Prostate gland (tissue), 2 donors: ENCODE data around the gene SEMA7A. TPM values are rescaled to one million over a fixed set of nuclear protein-coding genes. Genes with fewer than 3 reads are reported as not detected.

ENCODE experiments used
- DNase-seq: peaks from one replicate; pipeline ENCODE4 v3.0.0-alpha.2; 2019; ENCODE audit warnings: low spot score
- H3K27ac ChIP-seq, 2 donors: fragments of 200-600 bp; sonication (generic); 2 replicates each; pipeline ENCODE4 v1.5.1; 2017 to 2019
- H3K27me3 ChIP-seq: fragments of 200-600 bp; sonication (generic); replicated peaks from 2 replicates; pipeline ENCODE4 v1.5.1; 2019; ENCODE audit not compliant: insufficient read depth
- H3K36me3 ChIP-seq, 2 donors: fragments of 200-600 bp; sonication (generic); 1 replicate in 1 of 2; 2 replicates in 1 of 2; pipeline versions ENCODE4 v1.5.1 to v1.8.1; 2017 to 2019
- H3K4me1 ChIP-seq: fragments of 200-600 bp; sonication (generic); replicated peaks from 2 replicates; pipeline ENCODE4 v1.5.1; 2019
- H3K4me3 ChIP-seq, 2 donors: fragments of 200-600 bp; sonication (generic); 2 replicates each; pipeline ENCODE4 v1.5.1; 2017 to 2019
- H3K9me3 ChIP-seq: fragments of 200-600 bp; sonication (generic); 2 replicates; pipeline ENCODE4 v1.5.1; 2017
- POLR2A ChIP-seq: fragments of 450-650 bp; IDR thresholded peaks from one replicate; pipeline ENCODE4 v1.6.1; 2016; ENCODE audit warnings: antibody characterized with exemption, mild to moderate bottlenecking
- POLR2AphosphoS5 ChIP-seq: sonication (generic); formaldehyde crosslinking; IDR thresholded peaks from one replicate; pipeline ENCODE4 v1.6.1; 2017; ENCODE audit warnings: antibody characterized with exemption
- WGBS: methylation state at CpG from one replicate; pipeline ENCODE4 v1.1.5; 2018; 5-methylcytosine and 5-hydroxymethylcytosine counted together
- intact Hi-C: fragments of 100-400 bp; cut with DNase I; formaldehyde crosslinking; loops from one replicate; pipeline ENCODE4 v1.14.2; 2022
- total RNA-seq, 2 donors: library from RNA; depleted of rRNA; stranded (reverse); fragments of >200 nt; gene quantifications; one replicate each; pipeline ENCODE4 v1.1.0, GENCODE V29; 2016
- TF ChIP-seq, protein P1 (sequence below), 4 experiments: fragments of 200-600 bp in 2 of 4; fragments of 450-650 bp in 2 of 4; sonication (generic) in 2 of 4; IDR thresholded peaks; 1 replicate in 3 of 4; 2 replicates in 1 of 4; pipeline ENCODE4 v1.5.1; 2016 to 2019; ENCODE audit warnings: antibody characterized with exemption in 4 of 4, mild to moderate bottlenecking in 2 of 4, moderate library complexity in 2 of 4

SEMA7A gene
- total RNA-seq, 2 donors from 2014 or later, result 1.3 to 171 TPM

DNA sequence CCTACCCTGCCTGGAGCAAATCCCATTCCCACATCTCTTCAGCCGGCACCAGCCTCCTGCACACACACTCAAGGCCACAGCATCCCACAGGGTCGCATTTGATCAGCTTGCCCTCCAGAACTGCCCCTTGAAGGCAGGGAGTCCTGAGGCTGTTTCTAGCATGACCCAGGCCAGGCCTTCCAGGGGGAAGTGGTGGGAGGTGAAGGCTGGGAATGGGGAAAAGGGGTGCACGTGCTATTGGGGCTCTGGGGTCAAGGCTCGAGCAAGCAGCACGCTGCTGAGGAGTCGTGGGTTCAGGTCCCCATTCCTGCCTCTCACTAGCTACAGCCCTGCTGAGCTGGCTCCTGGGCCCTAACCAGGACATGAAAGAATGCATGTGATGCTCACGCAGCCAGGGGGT, 24.9 kb downstream of the SEMA7A start:
- TF ChIP-seq, protein P1, sequence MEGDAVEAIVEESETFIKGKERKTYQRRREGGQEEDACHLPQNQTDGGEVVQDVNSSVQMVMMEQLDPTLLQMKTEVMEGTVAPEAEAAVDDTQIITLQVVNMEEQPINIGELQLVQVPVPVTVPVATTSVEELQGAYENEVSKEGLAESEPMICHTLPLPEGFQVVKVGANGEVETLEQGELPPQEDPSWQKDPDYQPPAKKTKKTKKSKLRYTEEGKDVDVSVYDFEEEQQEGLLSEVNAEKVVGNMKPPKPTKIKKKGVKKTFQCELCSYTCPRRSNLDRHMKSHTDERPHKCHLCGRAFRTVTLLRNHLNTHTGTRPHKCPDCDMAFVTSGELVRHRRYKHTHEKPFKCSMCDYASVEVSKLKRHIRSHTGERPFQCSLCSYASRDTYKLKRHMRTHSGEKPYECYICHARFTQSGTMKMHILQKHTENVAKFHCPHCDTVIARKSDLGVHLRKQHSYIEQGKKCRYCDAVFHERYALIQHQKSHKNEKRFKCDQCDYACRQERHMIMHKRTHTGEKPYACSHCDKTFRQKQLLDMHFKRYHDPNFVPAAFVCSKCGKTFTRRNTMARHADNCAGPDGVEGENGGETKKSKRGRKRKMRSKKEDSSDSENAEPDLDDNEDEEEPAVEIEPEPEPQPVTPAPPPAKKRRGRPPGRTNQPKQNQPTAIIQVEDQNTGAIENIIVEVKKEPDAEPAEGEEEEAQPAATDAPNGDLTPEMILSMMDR (IDR thresholded peaks at IDR 0.05), result no peak
- TF ChIP-seq POLR2A (no peak), POLR2AphosphoS5 (no peak)
- Histone ChIP-seq H3K4me3 (no peak overlapping the region), H3K27ac (no peak overlapping the region), H3K36me3 (no peaks in the 10 kb centered on the region), H3K9me3 (no peaks in the 10 kb centered on the region), H3K27me3 (peaks cover 3% of the 10 kb centered on the region), H3K4me1 (no peaks in the 10 kb centered on the region)
- intact Hi-C loops, result no loop called here
- 90% methylated on average over 7 of the region's 7 CpGs for WGBS
- DNase-seq, result no peak

DNA sequence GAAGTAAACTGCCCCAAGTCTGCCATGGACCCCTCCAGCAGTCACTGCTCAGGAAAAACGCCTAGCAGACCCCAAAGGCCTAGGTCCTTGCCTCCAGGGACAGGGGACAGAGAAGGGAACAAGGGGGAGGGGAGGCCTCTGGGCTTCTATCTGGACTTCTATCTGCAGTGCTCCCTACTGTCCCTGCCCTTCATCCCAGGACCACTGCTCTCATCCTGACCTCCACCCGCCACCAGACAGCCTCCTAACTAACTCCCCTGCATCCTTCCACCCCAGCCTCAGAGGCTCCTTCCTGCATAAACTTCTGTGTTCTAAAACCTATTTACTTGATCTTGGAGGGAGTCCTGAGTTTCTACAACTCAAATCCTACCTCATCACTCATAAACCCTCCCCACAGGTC, 25.4 kb downstream of the SEMA7A start:
- no peak overlapping the region for H3K27ac ChIP-seq

DNA sequence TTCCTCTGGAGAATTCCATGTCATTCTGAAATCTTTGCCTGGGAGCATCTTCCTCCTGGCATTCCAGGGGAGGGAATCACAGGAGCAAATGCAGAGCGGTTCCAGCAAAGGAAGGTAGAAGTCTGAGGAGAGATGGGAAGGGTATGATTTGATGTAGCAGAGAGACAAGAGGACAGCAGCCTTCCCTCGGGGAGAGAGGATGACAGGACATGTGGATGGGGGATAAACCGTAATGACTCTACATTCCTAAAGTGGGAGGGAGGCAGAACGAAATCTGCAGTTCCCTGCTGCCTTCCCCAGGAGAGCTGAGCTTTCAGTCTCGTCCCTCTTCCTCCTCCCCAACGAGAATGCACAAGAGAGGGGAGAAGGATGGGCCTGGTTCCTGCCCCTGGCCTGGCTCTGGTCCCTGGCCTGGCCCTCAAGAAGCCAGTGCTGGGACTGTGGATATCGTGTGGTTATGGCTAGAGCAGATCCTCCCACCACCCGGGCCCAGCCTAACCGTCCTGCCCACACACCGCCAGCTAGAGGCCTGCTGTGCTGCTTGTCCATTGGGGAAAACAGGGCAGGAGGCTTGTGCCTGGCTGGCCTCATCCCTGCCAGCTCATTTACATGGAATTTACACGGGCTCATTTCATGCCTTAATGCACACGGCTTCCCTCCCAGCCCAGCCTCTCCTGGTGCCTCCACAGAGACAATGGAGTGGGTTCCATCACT, 26.6 kb downstream of the SEMA7A start:
- Histone ChIP-seq H3K4me3 (no peak overlapping the region), H3K9me3 (no peaks in the 10 kb centered on the region), H3K36me3 (no peaks in the 10 kb centered on the region), H3K27me3 (peaks cover 3% of the 10 kb centered on the region), H3K4me1 (no peaks in the 10 kb centered on the region), H3K27ac (no peak overlapping the region)
- no peak for DNase-seq
- WGBS, result 45% methylated on average over 10 of the region's 12 CpGs
- intact Hi-C loops, result no loop called here
- TF ChIP-seq POLR2A, result no peak
- no peak for TF ChIP-seq POLR2AphosphoS5
- TF ChIP-seq, protein P1 (IDR thresholded peaks at IDR 0.05), result no peak

More for the DNA sequence above, 25.4 kb downstream of the SEMA7A start:
- DNase-seq, result no peak
- Histone ChIP-seq H3K9me3 (no peaks in the 10 kb centered on the region), H3K27me3 (peaks cover 3% of the 10 kb centered on the region), H3K36me3 (no peaks in the 10 kb centered on the region), H3K4me1 (no peaks in the 10 kb centered on the region), H3K4me3 (no peak overlapping the region)
- intact Hi-C loops, result no loop called here
- TF ChIP-seq POLR2A, result no peak
- TF ChIP-seq POLR2AphosphoS5, result no peak
- TF ChIP-seq, protein P1 (IDR thresholded peaks at IDR 0.05), result no peak
- 100% methylated on average over 2 of the region's 2 CpGs for WGBS

GRCh38 chr15:74406517-74406916, 27.2 kb downstream of the SEMA7A start:
- Histone ChIP-seq H3K4me1 (no peaks in the 10 kb centered on the region), H3K9me3 (no peaks in the 10 kb centered on the region), H3K27ac (no peak overlapping the region), H3K4me3 (no peak overlapping the region), H3K27me3 (peaks cover 3% of the 10 kb centered on the region), H3K36me3 (no peaks in the 10 kb centered on the region)
- TF ChIP-seq, protein P1 (IDR thresholded peaks at IDR 0.05), result no peak
- TF ChIP-seq POLR2AphosphoS5 (no peak), POLR2A (no peak)
- WGBS, result 96% methylated on average over 4 of the region's 4 CpGs
- intact Hi-C loops, result no loop called here
- no peak for DNase-seq

- no peaks in the 10 kb centered on the region for H3K4me1 ChIP-seq
- 88% methylated on average over 7 of the region's 7 CpGs for WGBS
Measured at GRCh38 chr15:74405823-74406222, 27.9 kb downstream of the SEMA7A start.

More at GRCh38 chr15:74405823-74406222, 27.9 kb downstream of the SEMA7A start:
- H3K27ac ChIP-seq, result no peak overlapping the region
- no peaks in the 10 kb centered on the region for H3K9me3 ChIP-seq
- no peaks in the 10 kb centered on the region for H3K36me3 ChIP-seq
- H3K4me3 ChIP-seq, result no peak overlapping the region
- peaks cover 3% of the 10 kb centered on the region for H3K27me3 ChIP-seq
- intact Hi-C loops, result no loop called here
- DNase-seq, result no peak
- TF ChIP-seq, protein P1 (IDR thresholded peaks at IDR 0.05), result no peak
- TF ChIP-seq POLR2AphosphoS5 (no peak), POLR2A (no peak)
